H9 (cell line): Measurements from ENCODE around the gene CHTOP. TPM values are rescaled to one million over a fixed set of nuclear protein-coding genes. Genes with fewer than 3 reads are reported as not detected.

ENCODE experiments used
- DNase-seq: peaks from one replicate; pipeline ENCODE4 v3.0.0-alpha.2; 2017
- H2AFZ ChIP-seq: one replicate; pipeline ENCODE4 v1.6.1; 2013; ENCODE audit warnings: mild to moderate bottlenecking, low read length, control low read depth, moderate library complexity
- H2AK5ac ChIP-seq: 2 replicates; pipeline ENCODE4 v1.6.1; 2013; ENCODE audit warnings: low read length, control low read depth, mixed read lengths; ENCODE audit not compliant: insufficient read length
- H2BK120ac ChIP-seq: one replicate; pipeline ENCODE4 v1.6.1; 2013; ENCODE audit warnings: low read depth, mild to moderate bottlenecking, low read length, control low read depth, inconsistent platforms; ENCODE audit not compliant: poor library complexity, severe bottlenecking
- H2BK12ac ChIP-seq: 2 replicates; pipeline ENCODE4 v1.6.1; 2013; ENCODE audit warnings: low read length, control low read depth, mixed read lengths, low read depth; ENCODE audit not compliant: insufficient read length
- H2BK15ac ChIP-seq: 2 replicates; pipeline ENCODE4 v1.6.1; 2013; ENCODE audit warnings: low read depth, low read length, control low read depth
- H2BK20ac ChIP-seq: one replicate; pipeline ENCODE4 v1.6.1; 2013; ENCODE audit warnings: low read depth, mild to moderate bottlenecking, low read length, control low read depth, inconsistent platforms; ENCODE audit not compliant: poor library complexity, severe bottlenecking
- H2BK5ac ChIP-seq: 2 replicates; pipeline ENCODE4 v1.6.1; 2013; ENCODE audit warnings: low read length, control low read depth, mixed read lengths; ENCODE audit not compliant: insufficient read length
- H3K14ac ChIP-seq: 2 replicates; pipeline ENCODE4 v1.6.1; 2013; ENCODE audit warnings: low read length, control low read depth; ENCODE audit not compliant: insufficient read depth
- H3K18ac ChIP-seq: 2 replicates; pipeline ENCODE4 v1.6.1; 2013; ENCODE audit warnings: low read depth, mild to moderate bottlenecking, mixed read lengths, low read length, control low read depth; ENCODE audit not compliant: insufficient read length
- H3K23ac ChIP-seq: 2 replicates; pipeline ENCODE4 v1.6.1; 2013; ENCODE audit warnings: low read length, control low read depth, mixed read lengths, low read depth; ENCODE audit not compliant: insufficient read length
- H3K23me2 ChIP-seq: 2 replicates; pipeline ENCODE4 v1.6.1; 2013; ENCODE audit warnings: low read depth, mild to moderate bottlenecking, mixed read lengths, low read length, control low read depth; ENCODE audit not compliant: insufficient read length, poor library complexity, severe bottlenecking
- H3K27ac ChIP-seq: 2 replicates; pipeline ENCODE4 v1.5.1; 2013; ENCODE audit warnings: low read length, control low read depth, mixed read lengths, low read depth; ENCODE audit not compliant: insufficient read length
- H3K27me3 ChIP-seq: 2 replicates; pipeline ENCODE4 v1.6.1; 2013; ENCODE audit warnings: low read length, control low read depth, inconsistent platforms; ENCODE audit not compliant: insufficient read depth
- H3K4ac ChIP-seq: 2 replicates; pipeline ENCODE4 v1.6.1; 2013; ENCODE audit warnings: low read depth, mild to moderate bottlenecking, control low read depth, inconsistent platforms, low read length, moderate library complexity
- H3K4me1 ChIP-seq: 2 replicates; pipeline ENCODE4 v1.6.1; 2013; ENCODE audit warnings: low read length, control low read depth, inconsistent platforms; ENCODE audit not compliant: insufficient read depth
- H3K4me2 ChIP-seq: 2 replicates; pipeline ENCODE4 v1.6.1; 2013; ENCODE audit warnings: low read length, control low read depth, mixed read lengths; ENCODE audit not compliant: insufficient read length, insufficient read depth
- H3K56ac ChIP-seq: 2 replicates; pipeline ENCODE4 v1.6.1; 2013; ENCODE audit warnings: low read depth, mild to moderate bottlenecking, mixed read lengths, low read length, control low read depth; ENCODE audit not compliant: insufficient read length
- H3K79me1 ChIP-seq: 2 replicates; pipeline ENCODE4 v1.6.1; 2013; ENCODE audit warnings: low read depth, mild to moderate bottlenecking, moderate library complexity, low read length, control low read depth, inconsistent platforms; ENCODE audit not compliant: insufficient read depth, poor library complexity, severe bottlenecking
- H3K79me2 ChIP-seq: 2 replicates; pipeline ENCODE4 v1.6.1; 2013; ENCODE audit warnings: low read length, control low read depth, inconsistent platforms; ENCODE audit not compliant: insufficient read depth
- H3K9ac ChIP-seq: 2 replicates; pipeline ENCODE4 v1.6.1; 2013; ENCODE audit warnings: low read length, control low read depth, mixed read lengths; ENCODE audit not compliant: insufficient read length; ENCODE audit errors: extremely low read depth
- H3K9me3 ChIP-seq: one replicate; pipeline ENCODE4 v1.6.1; 2013; ENCODE audit warnings: low read depth, low read length, inconsistent platforms; ENCODE audit not compliant: control insufficient read depth
- H3T11ph ChIP-seq: one replicate; pipeline ENCODE4 v1.6.1; 2013; ENCODE audit warnings: mild to moderate bottlenecking, low read length, control low read depth, inconsistent platforms
- H4K20me1 ChIP-seq: one replicate; pipeline ENCODE4 v1.6.1; 2013; ENCODE audit not compliant: control insufficient read depth, insufficient read length, insufficient read depth
- H4K5ac ChIP-seq: 2 replicates; pipeline ENCODE4 v1.6.1; 2013; ENCODE audit warnings: low read depth, mild to moderate bottlenecking, mixed read lengths, low read length, control low read depth; ENCODE audit not compliant: insufficient read length
- H4K8ac ChIP-seq: replicated peaks from 2 replicates; pipeline ENCODE4 v1.6.1; 2013; ENCODE audit warnings: low read length, control low read depth, mixed read lengths, low read depth; ENCODE audit not compliant: insufficient read length
- H4K91ac ChIP-seq: 2 replicates; pipeline ENCODE4 v1.6.1; 2013; ENCODE audit warnings: low read depth, mild to moderate bottlenecking, moderate library complexity, mixed read lengths, low read length, control low read depth; ENCODE audit not compliant: insufficient read length
- H3K27ac Mint-ChIP-seq, 3 experiments: 2 replicates in 2 of 3; 3 replicates in 1 of 3; pipeline ENCODE4 v1.8.0; 2020 to 2021; ENCODE audit warnings: mixed read lengths in 3 of 3, mild to moderate bottlenecking in 1 of 3, moderate library complexity in 1 of 3
- H3K27me3 Mint-ChIP-seq: 2 replicates; pipeline ENCODE4 v1.8.0; 2021; ENCODE audit warnings: low read depth, mild to moderate bottlenecking, moderate library complexity, mixed read lengths
- H3K36me3 Mint-ChIP-seq, 3 experiments: 2 replicates in 2 of 3; 3 replicates in 1 of 3; pipeline ENCODE4 v1.8.0; 2020 to 2021; ENCODE audit warnings: low read depth in 3 of 3, mixed read lengths in 3 of 3; ENCODE audit not compliant: insufficient read depth in 1 of 3
- H3K4me1 Mint-ChIP-seq, 2 experiments: 2 replicates each; pipeline ENCODE4 v1.8.0; 2020; ENCODE audit warnings: mixed read lengths in 2 of 2
- H3K4me3 Mint-ChIP-seq, 2 experiments: 2 replicates in 1 of 2; 3 replicates in 1 of 2; pipeline ENCODE4 v1.8.0; 2020 to 2021; ENCODE audit warnings: mild to moderate bottlenecking in 2 of 2, mixed read lengths in 2 of 2, moderate library complexity in 1 of 2
- H3K9me3 Mint-ChIP-seq, 2 experiments: 2 replicates in 1 of 2; 3 replicates in 1 of 2; pipeline ENCODE4 v1.8.0; 2020; ENCODE audit warnings: mild to moderate bottlenecking in 2 of 2, mixed read lengths in 2 of 2, moderate library complexity in 1 of 2
- CTCF ChIP-seq: fragments of 200-600 bp; sonication (generic); conservative IDR thresholded peaks from 3 replicates; pipeline ENCODE4 v1.8.0; 2021; ENCODE audit warnings: antibody characterized with exemption, mild to moderate bottlenecking
- WGBS: extraction: QIAGEN DNeasy Blood & Tissue Kit; methylation state at CpG from one replicate; pipeline ENCODE4 v1.1.7; 2013; ENCODE audit warnings: missing lambda C conversion rate, low lambda C conversion rate, mixed read lengths; ENCODE audit not compliant: insufficient read length; ENCODE audit errors: extremely low coverage; 5-methylcytosine and 5-hydroxymethylcytosine counted together
- total RNA-seq: library from RNA; stranded (reverse); gene quantifications from 2 replicates; pipeline ENCODE4 v1.2.1, GENCODE V29; 2021

The CHTOP gene
- total RNA-seq, 1 experiment from 2014 or later, result 126 TPM

GRCh38 chr1:153643100-153643499, 9.2 kb downstream of the CHTOP start:
- H3K14ac ChIP-seq, result no peak overlapping the region
- DNase-seq, result no peak
- H3T11ph ChIP-seq, result no peak overlapping the region
- H3K4me1 Mint-ChIP-seq, result peaks cover 6% of the 10 kb centered on the region in 2 experiments
- no peaks in the 10 kb centered on the region for H3K79me2 ChIP-seq
- H2AFZ ChIP-seq, result no peak overlapping the region
- no peaks in the 10 kb centered on the region for H3K23me2 ChIP-seq
- H3K27ac ChIP-seq, result no peak overlapping the region
- WGBS, result no CpG with 5 or more reads among the region's 11 CpGs
- peaks cover 4% of the 10 kb centered on the region for H3K79me1 ChIP-seq
- H3K27ac Mint-ChIP-seq, result no peak overlapping the region; a peak in 1 of 7 replicates
- no peaks in the 10 kb centered on the region for H3K27me3 ChIP-seq
- H3K4ac ChIP-seq, result no peak overlapping the region
- no peaks in the 10 kb centered on the region for H4K20me1 ChIP-seq
- H2BK15ac ChIP-seq, result no peak overlapping the region
- no peak overlapping the region for H2BK12ac ChIP-seq
- no peak overlapping the region for H4K8ac ChIP-seq
- no peak overlapping the region for H4K91ac ChIP-seq
- peaks cover 50 to 86% (median 79%) of the 10 kb centered on the region in 3 experiments; a peak in 6 of 7 replicates for H3K36me3 Mint-ChIP-seq
- no peaks in the 10 kb centered on the region for H3K9me3 Mint-ChIP-seq
- H2AK5ac ChIP-seq, result no peak overlapping the region
- H3K4me2 ChIP-seq, result no peak overlapping the region
- no peak overlapping the region for H2BK20ac ChIP-seq
- no peak overlapping the region for H2BK5ac ChIP-seq
- H3K27me3 Mint-ChIP-seq, result no peaks in the 10 kb centered on the region
- no peaks in the 10 kb centered on the region for H3K9me3 ChIP-seq
- no peak overlapping the region for H3K18ac ChIP-seq
- H3K4me1 ChIP-seq, result no peaks in the 10 kb centered on the region
- H3K23ac ChIP-seq, result no peak overlapping the region
- TF ChIP-seq CTCF, result no peak
- no peak overlapping the region for H3K56ac ChIP-seq
- H3K9ac ChIP-seq, result no peak overlapping the region
- no peak overlapping the region for H2BK120ac ChIP-seq
- no peak overlapping the region for H4K5ac ChIP-seq
- H3K4me3 Mint-ChIP-seq, result no peak overlapping the region
